ENCODE data around the gene DIDO1. TPM values are rescaled to one million over a fixed set of nuclear protein-coding genes. Genes with fewer than 3 reads are reported as not detected.
A peak's percentile ranks its signal among the peaks of the same experiment; 100 is the strongest.

Gene DIDO1
- total RNA-seq, 1 donor: 46.3 TPM

GRCh38 chr20:62906209-62906608 lies 20.1 kb downstream of the DIDO1 start:
- Histone ChIP-seq H3K27ac (ENCODE audit: low read depth, low read length) (no peak overlapping the region), H3K4me1 (ENCODE audit: insufficient read depth, low read length) (peaks cover 17% of the 10 kb centered on the region), H3K4me2 (ENCODE audit: insufficient read depth, low read length) (no peak overlapping the region), H3K27me3 (ENCODE audit: insufficient read depth, low read length) (no peaks in the 10 kb centered on the region), H2AFZ (ENCODE audit: low read length) (no peak overlapping the region), H3K79me2 (ENCODE audit: insufficient read depth, low read length) (peaks cover 75% of the 10 kb centered on the region), H3K4me3 (ENCODE audit: insufficient read depth, low read length) (no peak overlapping the region), H3K36me3 (ENCODE audit: insufficient read depth, low read length) (peaks cover 96% of the 10 kb centered on the region), H3K9me3 (ENCODE audit: low read depth, low read length) (no peaks in the 10 kb centered on the region), H4K20me1 (ENCODE audit: insufficient read depth, low read length) (peaks cover 70% of the 10 kb centered on the region)
- DNase-seq (ENCODE audit: insufficient read length, low spot score, missing footprints): no peak
- TF ChIP-seq, protein P1, sequence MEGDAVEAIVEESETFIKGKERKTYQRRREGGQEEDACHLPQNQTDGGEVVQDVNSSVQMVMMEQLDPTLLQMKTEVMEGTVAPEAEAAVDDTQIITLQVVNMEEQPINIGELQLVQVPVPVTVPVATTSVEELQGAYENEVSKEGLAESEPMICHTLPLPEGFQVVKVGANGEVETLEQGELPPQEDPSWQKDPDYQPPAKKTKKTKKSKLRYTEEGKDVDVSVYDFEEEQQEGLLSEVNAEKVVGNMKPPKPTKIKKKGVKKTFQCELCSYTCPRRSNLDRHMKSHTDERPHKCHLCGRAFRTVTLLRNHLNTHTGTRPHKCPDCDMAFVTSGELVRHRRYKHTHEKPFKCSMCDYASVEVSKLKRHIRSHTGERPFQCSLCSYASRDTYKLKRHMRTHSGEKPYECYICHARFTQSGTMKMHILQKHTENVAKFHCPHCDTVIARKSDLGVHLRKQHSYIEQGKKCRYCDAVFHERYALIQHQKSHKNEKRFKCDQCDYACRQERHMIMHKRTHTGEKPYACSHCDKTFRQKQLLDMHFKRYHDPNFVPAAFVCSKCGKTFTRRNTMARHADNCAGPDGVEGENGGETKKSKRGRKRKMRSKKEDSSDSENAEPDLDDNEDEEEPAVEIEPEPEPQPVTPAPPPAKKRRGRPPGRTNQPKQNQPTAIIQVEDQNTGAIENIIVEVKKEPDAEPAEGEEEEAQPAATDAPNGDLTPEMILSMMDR (IDR thresholded peaks at IDR 0.05; ENCODE audit: extremely low read depth, low read depth, low read length): no peak

GRCh38 chr20:62905536-62906117 lies 20.7 kb downstream of the DIDO1 start:
- peaks cover 92% of the 10 kb centered on the region for H3K36me3 ChIP-seq (ENCODE audit: insufficient read depth, low read length)
- no peaks in the 10 kb centered on the region for H3K9me3 ChIP-seq (ENCODE audit: low read depth, low read length)
- peaks cover 69% of the 10 kb centered on the region for H4K20me1 ChIP-seq (ENCODE audit: insufficient read depth, low read length)
- no peak overlapping the region for H3K4me3 ChIP-seq (ENCODE audit: insufficient read depth, low read length)
- H3K27ac ChIP-seq (ENCODE audit: low read depth, low read length): no peak overlapping the region
- no peaks in the 10 kb centered on the region for H3K27me3 ChIP-seq (ENCODE audit: insufficient read depth, low read length)
- H2AFZ ChIP-seq (ENCODE audit: low read length): no peak overlapping the region
- peaks cover 21% of the 10 kb centered on the region for H3K4me1 ChIP-seq (ENCODE audit: insufficient read depth, low read length)
- no peak for DNase-seq (ENCODE audit: insufficient read length, low spot score, missing footprints)
- no peak overlapping the region for H3K4me2 ChIP-seq (ENCODE audit: insufficient read depth, low read length)
- TF ChIP-seq, protein P1 (IDR thresholded peaks at IDR 0.05; ENCODE audit: extremely low read depth, low read depth, low read length): no peak
- H3K79me2 ChIP-seq (ENCODE audit: insufficient read depth, low read length): peaks cover 69% of the 10 kb centered on the region

GRCh38 chr20:62902926-62903615 lies 23.2 kb downstream of the DIDO1 start:
- Histone ChIP-seq H3K4me1 (ENCODE audit: insufficient read depth, low read length) (peaks cover 33% of the 10 kb centered on the region), H4K20me1 (ENCODE audit: insufficient read depth, low read length) (peaks cover 54% of the 10 kb centered on the region), H3K27ac (ENCODE audit: low read depth, low read length) (no peak overlapping the region), H3K4me2 (ENCODE audit: insufficient read depth, low read length) (no peak overlapping the region), H3K27me3 (ENCODE audit: insufficient read depth, low read length) (no peaks in the 10 kb centered on the region), H3K36me3 (ENCODE audit: insufficient read depth, low read length) (peaks cover 67% of the 10 kb centered on the region), H3K9me3 (ENCODE audit: low read depth, low read length) (no peaks in the 10 kb centered on the region), H3K79me2 (ENCODE audit: insufficient read depth, low read length) (peaks cover 43% of the 10 kb centered on the region), H3K4me3 (ENCODE audit: insufficient read depth, low read length) (no peak overlapping the region), H2AFZ (ENCODE audit: low read length) (no peak overlapping the region)
- TF ChIP-seq, protein P1 (IDR thresholded peaks at IDR 0.05; ENCODE audit: extremely low read depth, low read depth, low read length): no peak
- DNase-seq (ENCODE audit: insufficient read length, low spot score, missing footprints): peak; percentile 87

GRCh38 chr20:62901891-62902290 lies 24.4 kb downstream of the DIDO1 start:
- TF ChIP-seq, protein P1 (IDR thresholded peaks at IDR 0.05; ENCODE audit: extremely low read depth, low read depth, low read length): no peak
- Histone ChIP-seq H3K4me1 (ENCODE audit: insufficient read depth, low read length) (peaks cover 22% of the 10 kb centered on the region), H3K79me2 (ENCODE audit: insufficient read depth, low read length) (peaks cover 31% of the 10 kb centered on the region), H3K4me2 (ENCODE audit: insufficient read depth, low read length) (no peak overlapping the region), H3K36me3 (ENCODE audit: insufficient read depth, low read length) (peaks cover 59% of the 10 kb centered on the region), H4K20me1 (ENCODE audit: insufficient read depth, low read length) (peaks cover 43% of the 10 kb centered on the region), H3K9me3 (ENCODE audit: low read depth, low read length) (no peaks in the 10 kb centered on the region), H3K4me3 (ENCODE audit: insufficient read depth, low read length) (no peak overlapping the region), H2AFZ (ENCODE audit: low read length) (no peak overlapping the region), H3K27ac (ENCODE audit: low read depth, low read length) (no peak overlapping the region), H3K27me3 (ENCODE audit: insufficient read depth, low read length) (no peaks in the 10 kb centered on the region)
- no peak for DNase-seq (ENCODE audit: insufficient read length, low spot score, missing footprints)
